Subcutaneous adipose tissue (tissue), 4 donors: Measurements from ENCODE around the gene AP3S2. TPM values are rescaled to one million over a fixed set of nuclear protein-coding genes. Genes with fewer than 3 reads are reported as not detected.

ENCODE experiments used
- total RNA-seq, 4 donors: library from RNA; depleted of rRNA; stranded (reverse); fragments of >200 nt; gene quantifications; one replicate each; pipeline ENCODE4 v1.1.0, GENCODE V29; 2016
- TF ChIP-seq, protein P1 (sequence below): fragments of 450-650 bp; IDR thresholded peaks from one replicate; pipeline ENCODE4 v1.5.1; 2016; ENCODE audit warnings: low read depth, mild to moderate bottlenecking, control low read depth, antibody characterized with exemption, moderate library complexity

AP3S2 gene
- total RNA-seq, 4 donors from 2014 or later = 54.4 to 86.9 (median 66.9) TPM

- TF ChIP-seq, protein P1, sequence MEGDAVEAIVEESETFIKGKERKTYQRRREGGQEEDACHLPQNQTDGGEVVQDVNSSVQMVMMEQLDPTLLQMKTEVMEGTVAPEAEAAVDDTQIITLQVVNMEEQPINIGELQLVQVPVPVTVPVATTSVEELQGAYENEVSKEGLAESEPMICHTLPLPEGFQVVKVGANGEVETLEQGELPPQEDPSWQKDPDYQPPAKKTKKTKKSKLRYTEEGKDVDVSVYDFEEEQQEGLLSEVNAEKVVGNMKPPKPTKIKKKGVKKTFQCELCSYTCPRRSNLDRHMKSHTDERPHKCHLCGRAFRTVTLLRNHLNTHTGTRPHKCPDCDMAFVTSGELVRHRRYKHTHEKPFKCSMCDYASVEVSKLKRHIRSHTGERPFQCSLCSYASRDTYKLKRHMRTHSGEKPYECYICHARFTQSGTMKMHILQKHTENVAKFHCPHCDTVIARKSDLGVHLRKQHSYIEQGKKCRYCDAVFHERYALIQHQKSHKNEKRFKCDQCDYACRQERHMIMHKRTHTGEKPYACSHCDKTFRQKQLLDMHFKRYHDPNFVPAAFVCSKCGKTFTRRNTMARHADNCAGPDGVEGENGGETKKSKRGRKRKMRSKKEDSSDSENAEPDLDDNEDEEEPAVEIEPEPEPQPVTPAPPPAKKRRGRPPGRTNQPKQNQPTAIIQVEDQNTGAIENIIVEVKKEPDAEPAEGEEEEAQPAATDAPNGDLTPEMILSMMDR = no peak
Measured at GRCh38 chr15:89805241-89806209, 88.3 kb downstream of the AP3S2 start.

DNA sequence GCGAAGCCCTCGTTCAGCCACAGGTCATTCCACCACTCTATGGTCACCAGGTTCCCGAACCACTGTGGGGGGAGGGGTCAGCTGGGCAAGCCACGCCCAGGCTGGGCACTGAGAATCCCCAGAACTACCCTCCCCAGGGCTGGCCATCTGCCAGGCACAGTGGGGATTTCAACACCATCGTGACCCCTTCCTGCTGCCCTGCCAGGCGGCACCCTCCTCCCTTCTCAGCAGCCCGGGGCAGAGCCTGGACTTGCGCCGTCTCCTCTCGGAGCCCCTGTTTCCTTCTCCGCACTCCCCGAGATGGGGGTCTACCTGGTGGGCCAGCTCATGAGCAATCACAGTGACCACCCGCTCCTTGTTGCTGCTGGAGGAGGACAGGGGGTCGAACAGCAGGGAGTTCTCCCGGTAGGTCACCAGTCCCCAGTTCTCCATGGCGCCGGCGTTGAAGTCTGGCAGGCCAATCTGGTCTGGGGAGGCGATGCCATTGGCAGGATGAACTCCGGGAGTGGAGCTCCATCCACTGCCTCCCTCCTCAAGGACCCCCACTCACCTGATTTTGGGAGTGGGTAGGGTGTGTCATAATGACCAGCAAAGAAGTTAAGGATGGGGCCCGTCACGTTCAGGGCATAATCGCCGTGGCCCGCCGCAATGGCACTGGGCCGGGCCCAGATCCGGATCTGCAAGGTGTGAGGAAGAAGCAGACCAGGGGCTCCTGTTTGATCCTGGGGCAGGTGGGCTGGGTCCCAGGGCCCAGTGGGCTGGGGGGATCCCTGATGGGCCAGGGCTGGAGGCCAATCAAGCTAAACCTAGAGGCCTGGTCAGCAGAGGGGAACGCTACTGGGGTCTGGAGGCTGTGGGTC is 89.6 kb downstream of the AP3S2 start:
- TF ChIP-seq, protein P1 = no peak

- TF ChIP-seq, protein P1 = no peak
Measured at GRCh38 chr15:89802986-89803824, 90.6 kb downstream of the AP3S2 start.

DNA sequence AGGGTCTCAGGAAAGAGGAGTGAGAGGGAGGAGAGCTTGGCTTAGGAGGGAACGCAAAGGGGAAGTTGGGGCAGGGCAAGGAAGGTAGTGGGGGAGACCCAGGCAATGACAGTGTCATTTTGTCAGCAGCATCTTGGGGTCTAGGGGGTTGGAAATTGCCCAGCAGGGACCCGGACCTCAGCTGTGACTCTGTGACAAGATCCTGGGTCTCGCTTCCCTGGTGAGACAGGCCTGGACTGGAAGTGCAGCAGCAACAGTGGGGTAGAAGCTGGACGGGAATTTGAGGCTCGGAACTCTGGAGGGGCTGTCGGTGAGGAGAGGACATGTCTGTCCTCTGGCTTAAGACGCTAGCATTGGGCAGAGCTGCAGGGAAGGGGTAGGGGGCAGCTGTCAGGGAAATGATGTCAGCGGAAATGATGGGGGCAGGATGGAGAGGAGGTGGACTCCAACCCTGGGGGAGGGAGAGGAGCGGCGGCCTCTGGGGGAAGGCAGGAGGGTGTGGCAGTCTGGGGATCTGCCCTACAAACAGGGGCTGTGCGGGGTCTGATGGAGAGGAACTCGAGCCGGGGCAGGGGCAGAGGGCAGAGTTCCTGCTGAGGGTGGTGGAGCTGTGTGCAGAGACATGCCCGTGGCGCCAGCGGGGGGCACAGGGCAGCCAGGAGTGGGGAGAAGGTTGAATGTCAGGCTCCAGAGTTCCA is 91.4 kb downstream of the AP3S2 start:
- TF ChIP-seq, protein P1 = no peak

DNA sequence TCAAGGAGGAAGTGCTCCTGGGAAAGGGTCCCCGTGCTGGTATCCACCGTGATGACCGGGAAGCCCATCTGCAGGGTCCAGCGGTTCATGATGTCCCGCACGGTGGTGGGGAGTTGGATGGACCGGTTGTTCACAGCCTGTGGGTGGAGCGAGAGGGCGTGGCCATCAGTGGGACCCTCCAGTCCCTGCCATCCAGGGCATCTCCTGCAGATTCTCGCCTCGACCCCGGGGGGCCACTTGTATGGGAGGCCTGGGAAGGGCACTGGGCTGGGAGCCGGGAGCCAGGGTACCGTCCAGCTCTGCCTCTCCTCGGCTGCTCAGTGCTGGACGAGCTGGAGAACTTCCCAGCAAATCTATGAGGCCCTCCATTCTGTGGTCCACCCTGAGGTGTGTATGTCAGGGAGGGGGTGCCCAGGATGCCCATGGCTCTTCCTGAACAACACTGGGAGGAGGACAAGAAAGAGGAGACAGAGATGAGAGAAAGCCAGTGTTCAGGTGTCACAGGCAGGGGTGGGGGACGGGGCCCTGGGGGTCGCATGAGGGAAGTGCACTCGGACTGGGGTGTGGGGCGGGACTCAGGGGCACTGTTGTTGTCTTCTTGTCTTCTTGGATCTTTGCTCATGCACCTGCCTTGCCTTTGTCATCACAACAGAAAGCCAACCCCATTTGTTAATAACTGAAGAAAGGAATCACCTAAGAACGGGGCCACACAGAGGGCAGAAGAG is 92.2 kb downstream of the AP3S2 start:
- TF ChIP-seq, protein P1 = no peak

DNA sequence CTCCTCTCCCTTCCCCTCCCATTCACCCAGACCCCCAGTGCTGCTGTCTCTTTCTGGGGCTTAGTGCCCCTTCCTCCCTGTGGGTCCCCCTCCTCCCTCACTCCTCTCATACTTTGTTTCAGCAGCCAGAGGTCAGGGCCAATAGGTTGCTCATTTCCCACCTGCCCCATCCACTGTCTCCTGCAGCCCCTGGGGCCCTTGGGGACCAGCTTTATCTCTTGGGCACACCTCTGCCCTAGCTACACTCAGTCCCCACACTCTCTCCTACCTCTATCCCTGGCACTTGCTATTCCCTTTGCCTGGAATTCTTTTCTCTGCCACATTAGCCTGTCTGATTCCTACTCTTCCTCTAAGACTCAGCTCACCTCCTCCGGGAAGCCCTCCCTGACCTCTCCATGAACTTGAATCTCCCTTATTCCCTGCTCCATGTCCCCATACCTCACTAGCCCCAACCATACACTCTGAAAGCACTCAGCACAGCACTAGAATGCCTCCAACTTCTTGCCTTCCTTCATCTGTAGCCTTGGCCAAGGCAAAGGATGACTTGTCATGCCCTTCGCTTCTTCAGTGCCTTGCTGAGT is 93.8 kb downstream of the AP3S2 start:
- TF ChIP-seq, protein P1 = no peak
